ENCODE measurements around the gene ATP9A.
"Not testable (repeated sequence)": the region's sequence is repeated elsewhere in the genome, so short reads cannot be mapped to it uniquely, and the experiment has no call there.

Gene ATP9A

GRCh38 chr20:51691703-51692102 lies 76.5 kb downstream of the ATP9A start:
- no peak for DNase-seq

DNA sequence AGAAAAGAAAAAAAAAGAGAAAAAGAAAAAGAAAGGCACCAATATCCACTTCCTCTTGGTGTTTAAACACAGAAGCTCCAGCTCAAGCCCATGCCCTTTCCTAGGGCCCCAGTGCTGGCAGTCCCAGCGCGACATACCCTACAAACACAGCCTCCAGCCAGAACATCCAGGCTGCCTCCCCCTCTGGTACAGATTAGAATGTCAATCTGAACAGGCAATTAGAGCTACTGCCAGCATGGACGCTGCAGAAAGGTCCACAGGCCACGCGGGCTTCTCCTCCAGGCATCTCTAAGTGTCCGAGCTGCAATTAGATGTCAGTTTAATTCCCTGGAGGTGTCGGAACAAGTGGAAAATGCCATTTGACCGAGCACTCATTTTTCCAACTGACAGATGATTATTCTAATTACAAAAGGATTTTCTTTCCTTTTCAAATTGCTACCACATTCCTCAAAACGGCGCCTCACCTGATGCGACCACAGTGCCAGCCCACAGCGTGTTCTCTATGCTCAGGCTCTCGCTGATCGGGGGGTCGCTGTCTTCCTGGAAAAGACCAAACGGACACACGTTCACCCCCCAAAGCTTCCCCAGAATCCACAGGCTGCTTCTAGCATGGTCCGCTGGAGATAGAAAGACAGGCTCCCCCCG lies 79.5 kb downstream of the ATP9A start:
- DNase-seq, result no peak

- DNase-seq, result no peak
These were observed 80.6 kb downstream of the ATP9A start for GRCh38 chr20:51687630-51688029.

DNA sequence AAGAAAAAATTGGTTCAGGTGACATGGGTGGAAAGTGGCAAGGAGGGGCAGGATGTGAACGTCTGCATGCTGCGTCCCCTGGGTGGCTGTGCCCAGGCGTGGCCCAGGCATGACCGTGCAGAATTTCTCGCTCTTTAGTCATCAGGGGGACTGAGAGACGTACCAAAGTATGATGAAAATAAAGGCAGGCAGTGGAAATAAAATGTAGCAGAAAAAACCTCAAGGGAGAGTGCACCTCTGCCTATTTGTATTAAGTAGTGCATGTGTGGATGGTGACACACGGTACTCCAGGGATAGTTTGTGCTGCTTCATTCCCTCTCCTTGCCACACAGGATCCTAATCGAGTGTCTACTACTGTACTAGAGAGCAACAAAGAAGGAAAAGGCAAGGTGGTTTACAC lies 81.1 kb downstream of the ATP9A start:
- DNase-seq, result no peak

DNA sequence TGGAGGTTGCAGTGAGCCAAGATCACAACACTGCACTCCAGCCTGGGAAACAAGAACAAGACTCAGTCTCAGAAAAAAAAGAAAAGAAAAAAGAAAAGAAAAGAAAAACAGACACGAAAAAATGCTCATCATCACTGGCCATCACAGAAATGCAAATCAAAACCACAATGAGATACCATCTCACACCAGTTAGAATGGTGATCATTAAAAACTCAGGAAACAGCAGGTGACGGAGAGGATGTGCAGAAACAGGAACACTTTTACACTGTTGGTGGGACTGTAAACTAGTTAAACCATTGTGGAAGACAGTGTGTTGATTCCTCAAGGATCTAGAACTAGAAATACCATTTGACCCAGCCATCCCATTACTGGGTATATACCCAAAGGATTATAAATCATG lies 82.7 kb downstream of the ATP9A start:
- DNase-seq, result not testable (repeated sequence)

DNA sequence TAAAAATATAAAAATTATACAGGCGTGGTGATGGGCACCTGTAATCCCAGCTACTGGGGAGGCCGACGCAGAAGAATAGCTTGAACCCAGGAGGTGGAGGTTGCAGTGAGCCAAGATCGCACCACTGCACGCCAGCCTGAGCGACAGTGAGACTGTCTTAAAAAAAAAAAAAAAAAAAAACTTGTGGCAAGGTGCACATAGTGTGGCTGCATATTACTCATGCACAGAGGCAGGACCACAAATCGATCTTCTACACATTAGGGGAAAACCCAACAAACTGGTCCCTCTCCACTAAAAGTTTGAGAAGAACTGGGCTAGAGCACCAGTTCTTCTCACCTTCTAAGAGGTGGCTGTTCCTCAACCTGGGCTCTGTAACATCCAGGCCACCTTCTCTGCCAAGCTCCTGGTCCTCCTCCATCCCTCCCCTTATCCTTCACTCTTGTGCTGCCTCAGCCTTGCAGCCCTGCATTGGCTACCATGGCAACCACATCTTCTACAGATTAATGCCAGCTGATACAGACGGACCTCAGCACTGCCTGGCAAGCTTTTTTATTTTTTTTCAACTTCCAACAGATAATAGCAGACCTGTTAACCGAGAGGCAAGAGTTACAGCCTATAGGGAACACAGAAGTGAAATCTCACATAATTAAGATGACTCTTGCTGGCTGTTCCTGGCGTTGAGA lies 88.0 kb downstream of the ATP9A start:
- DNase-seq, result no peak

DNA sequence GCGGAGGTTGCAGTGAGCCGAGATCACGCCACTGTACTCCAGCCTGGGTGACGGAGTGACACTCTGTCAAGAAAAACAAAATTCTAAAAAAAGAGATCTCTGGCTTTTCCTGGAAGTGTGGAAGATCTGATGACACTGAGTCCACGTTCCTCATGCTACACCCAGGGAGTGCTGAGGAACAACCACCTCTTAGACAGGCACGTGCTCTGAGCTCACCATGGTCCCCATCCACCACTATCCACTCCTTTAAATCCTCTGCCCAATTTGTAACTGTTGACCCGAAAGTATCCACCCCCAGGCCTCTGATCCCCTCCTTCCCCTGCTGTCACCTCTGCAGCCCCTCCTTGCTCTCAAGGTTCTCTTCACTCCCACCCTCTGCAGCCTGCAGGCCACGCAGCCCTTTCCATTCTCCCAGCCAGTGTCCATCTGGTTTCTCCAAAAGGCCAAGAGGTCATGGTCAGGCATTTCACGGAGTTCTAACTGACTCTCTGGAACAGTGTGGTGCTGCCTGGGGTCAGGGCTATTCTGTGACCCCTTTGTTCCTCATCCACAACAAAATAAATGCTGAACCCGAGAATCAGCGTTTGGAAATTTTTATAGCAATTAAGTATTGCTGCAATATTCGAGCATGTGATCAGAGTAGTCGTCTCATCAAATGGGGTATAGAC lies 88.8 kb downstream of the ATP9A start:
- no peak for DNase-seq

DNA sequence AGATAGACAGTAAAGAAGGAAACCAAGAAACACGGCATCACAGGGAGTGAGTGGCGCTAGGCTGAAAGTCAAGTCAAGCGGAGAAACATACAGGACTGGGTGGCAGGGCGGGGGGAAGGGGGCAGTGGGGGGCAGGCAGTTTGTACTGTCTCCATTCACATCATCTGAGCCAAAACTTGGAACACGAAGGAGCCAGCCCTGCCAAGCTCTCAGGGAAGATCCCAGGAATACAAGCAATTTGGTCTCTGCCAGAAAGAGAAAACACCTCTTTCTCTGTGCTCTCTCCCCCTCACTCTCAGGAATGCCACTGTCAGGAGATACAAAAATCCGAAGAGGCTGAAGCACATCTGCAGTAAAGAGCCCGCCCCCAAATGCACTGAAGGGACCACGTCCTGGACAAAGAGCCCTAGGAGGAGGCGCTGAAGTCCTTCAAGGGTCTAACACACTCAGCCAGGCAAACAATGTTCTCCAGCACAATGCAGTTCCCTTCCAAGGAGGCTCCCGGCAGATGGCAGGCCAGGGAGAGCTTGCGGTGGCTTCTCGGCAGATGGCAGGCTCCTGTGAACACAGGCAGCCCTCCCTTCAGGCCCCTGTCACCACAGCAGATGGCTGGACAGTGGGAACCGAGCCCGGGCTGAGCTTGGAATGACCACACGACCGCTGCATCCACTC lies 90.0 kb downstream of the ATP9A start:
- DNase-seq, result no peak

DNA sequence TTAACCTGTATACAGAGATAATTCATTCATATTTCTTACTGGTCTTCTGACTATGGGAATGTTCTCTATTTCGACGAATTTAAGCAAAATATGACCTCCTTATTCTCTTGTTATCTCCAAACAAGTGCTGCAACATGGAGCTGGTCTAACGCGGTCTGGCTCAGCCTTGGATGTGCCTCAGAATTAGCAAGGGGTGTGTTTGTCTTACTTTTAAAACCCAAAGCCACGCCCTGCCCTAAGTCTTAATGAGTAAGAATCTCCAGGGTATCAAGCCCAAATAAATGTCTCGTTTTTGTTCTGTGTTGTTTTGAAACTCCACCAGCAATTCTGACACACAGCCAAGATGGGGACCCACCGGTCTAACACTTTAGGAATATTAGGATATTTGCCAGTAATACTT lies 99.2 kb downstream of the ATP9A start:
- no peak for DNase-seq

DNA sequence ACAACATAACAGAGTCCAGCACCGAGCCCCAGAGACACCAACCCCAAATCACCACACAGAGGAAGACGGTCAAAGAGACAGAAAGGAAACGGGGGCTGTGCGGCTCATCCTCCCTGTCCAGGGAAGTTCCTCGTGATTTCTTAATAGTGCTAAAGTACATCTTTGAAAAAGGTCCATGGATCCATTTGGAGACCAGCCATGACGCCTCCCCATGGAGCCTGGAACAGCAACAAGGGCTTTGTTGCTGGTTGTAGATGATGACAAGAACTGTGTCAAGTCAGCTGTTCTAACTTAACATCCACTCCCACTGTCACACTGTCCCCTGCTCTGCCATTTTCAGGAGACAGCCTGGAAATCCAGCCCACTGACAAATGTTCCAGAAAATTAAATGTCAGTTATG lies 99.7 kb downstream of the ATP9A start:
- DNase-seq, result no peak

DNA sequence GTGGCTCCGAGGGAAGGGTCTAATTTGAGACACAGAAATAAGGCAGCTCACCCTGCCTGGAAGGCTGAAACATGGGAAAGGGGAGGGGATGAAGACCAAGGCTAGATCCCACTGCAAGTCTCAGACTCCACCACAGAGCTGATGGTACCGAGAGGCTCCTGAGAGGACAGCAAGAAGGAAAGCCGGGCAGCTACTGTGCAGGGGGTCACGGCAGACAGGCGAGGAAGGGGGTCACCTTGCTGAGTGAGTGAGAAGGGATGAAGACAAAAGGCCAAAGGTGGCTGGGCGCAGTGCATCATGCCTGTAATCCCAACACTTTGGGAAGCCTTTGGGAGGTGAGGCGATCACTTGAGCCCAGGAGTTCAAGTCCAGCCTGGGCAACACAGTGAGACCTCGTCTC lies 100.7 kb downstream of the ATP9A start:
- no peak for DNase-seq

GRCh38 chr20:51667002-51667408 lies 101.2 kb downstream of the ATP9A start:
- peak in 1 of 2 donors; percentile 33 for DNase-seq

GRCh38 chr20:51666126-51666525 lies 102.1 kb downstream of the ATP9A start:
- no peak for DNase-seq

DNA sequence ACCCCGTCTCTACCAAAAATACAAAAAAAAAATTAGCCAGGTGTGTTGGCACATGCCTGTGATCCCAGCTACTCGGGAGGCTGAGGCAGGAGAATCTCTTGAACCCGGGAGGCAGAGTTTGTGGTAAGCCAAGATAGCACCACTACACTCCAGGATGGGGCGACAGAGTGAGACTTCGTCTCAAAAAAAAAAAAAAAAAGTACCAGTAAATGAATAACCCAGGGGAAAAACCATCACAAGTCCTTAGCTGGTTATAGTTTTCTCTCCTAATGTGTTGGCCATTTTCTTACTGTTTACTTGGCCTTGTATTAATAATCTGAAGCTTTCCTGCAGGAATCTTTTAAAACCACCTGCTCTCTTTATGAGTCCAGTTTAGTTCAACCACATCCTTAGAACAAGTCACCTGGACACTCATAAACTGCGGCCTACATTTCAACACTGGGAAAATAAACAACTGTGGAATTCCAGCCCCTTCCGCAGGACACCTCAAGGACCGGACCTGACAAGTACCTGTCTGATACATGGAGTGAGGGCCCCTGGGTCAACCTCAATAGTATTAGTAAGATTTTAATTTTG lies 102.6 kb downstream of the ATP9A start:
- no peak for DNase-seq

DNA sequence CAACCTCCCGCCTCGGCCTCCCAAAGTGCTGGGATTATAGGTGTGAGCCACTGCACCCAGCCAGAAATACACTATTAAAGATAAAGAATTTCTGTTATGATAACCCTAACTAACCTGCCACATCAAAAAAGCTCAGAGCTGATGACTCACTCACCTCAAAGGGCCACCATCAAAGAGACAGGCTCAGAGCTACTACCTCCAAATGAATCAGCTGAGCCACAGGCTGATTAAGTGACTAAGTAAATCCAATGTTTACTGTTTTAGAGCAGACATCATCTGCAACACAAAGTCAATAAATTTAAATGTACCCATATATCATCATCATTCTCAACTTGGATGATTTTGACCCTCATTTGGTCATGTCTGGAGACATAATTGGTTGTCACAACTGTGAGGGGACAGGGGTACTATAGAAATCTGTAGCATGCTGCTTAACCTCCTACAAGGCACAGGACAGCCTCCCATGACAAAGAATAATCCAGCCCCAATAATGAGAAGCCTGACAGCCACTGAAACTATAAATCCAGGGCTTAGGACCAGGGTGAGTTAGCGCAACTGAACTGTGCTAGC lies 106.5 kb downstream of the ATP9A start:
- peak in 1 of 2 donors; percentile 46 for DNase-seq

GRCh38 chr20:51660672-51661608 lies 107.2 kb downstream of the ATP9A start:
- DNase-seq, result no peak

DNA sequence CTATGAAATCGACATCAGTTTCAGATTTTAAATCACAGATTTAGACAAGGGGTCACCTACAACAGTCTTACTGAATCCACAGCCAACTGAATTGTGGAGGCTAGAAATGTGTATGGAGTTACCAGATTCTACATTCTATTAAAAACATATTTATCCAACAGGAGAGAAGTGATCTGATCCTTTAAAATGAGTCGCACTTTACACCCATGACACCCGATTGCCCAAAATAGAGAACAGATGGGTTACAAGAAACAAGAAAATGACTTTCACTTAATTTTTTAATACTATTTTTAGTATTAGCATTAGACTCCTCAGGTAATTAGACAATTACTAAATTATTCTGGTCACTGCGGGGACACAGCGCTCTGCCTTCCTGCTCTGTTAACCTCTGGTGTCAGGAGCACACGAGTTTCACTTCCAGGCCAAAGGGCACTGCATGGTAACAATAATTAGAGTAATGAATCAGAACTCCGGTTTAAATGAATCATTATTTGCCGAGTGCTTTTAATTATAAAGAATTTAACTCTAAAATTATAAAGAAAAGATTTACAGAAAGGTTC lies 108.6 kb downstream of the ATP9A start:
- no peak for DNase-seq

GRCh38 chr20:51656726-51657260 lies 111.4 kb downstream of the ATP9A start:
- DNase-seq, result no peak

- not testable (repeated sequence) for DNase-seq
These were observed 112.1 kb downstream of the ATP9A start for GRCh38 chr20:51656089-51656488.

DNA sequence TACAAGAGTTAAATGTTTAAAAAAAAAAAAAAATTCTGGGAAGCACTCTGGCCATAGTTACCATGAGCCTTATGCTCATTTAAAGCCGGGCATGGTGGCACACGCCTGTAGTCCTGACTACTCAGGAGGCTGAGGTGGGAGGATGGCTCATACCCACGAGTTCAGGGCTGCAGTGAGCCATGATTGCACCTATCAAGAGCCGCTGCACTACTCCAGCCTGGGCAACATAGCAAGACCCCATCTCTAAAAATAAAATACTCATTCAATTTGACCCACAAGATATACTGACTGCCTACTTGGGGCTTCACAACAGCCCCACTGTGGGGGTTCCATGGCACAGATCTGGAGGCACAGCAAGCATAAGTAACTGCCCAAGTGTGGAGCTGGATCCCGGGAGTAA lies 113.7 kb downstream of the ATP9A start:
- DNase-seq, result no peak

GRCh38 chr20:51654060-51654459 lies 114.1 kb downstream of the ATP9A start:
- DNase-seq, result no peak
